Activated CD8-positive, alpha-beta memory T cell treated with anti-CD3 and anti-CD28 coated beads, Interleukin-2, amount 10 ng/mL, durations not matched to agents 7 days and 5 days (primary cell): Measurements from ENCODE around the gene MACROD2. TPM values are rescaled to one million over a fixed set of nuclear protein-coding genes. Genes with fewer than 3 reads are reported as not detected.

Source experiments
- ATAC-seq: fragments of 150-1000 bp; cut with Tn5 transposase; one replicate; pipeline ENCODE4 v1.10.0; 2021; ENCODE audit warnings: moderate library complexity
- CTCF ChIA-PET: fragments of 350-600 bp; sonication (Branson Sonifier 250); formaldehyde crosslinking; loops from one replicate; lab custom pipeline; 2021; ENCODE audit warnings: antibody characterized with exemption; lab: Charles Lee
- DNase-seq: peaks from one replicate; pipeline ENCODE4 v3.0.0-alpha.2; 2020
- H3K27ac Mint-ChIP-seq: one replicate; pipeline ENCODE4 v1.8.0; 2021; ENCODE audit warnings: mild to moderate bottlenecking, mixed read lengths
- H3K27me3 Mint-ChIP-seq: one replicate; pipeline ENCODE4 v1.8.0; 2021; ENCODE audit warnings: mixed read lengths
- H3K36me3 Mint-ChIP-seq: one replicate; pipeline ENCODE4 v1.8.0; 2021; ENCODE audit warnings: mild to moderate bottlenecking, mixed read lengths
- H3K4me1 Mint-ChIP-seq: one replicate; pipeline ENCODE4 v1.8.0; 2021; ENCODE audit warnings: mixed read lengths
- H3K4me3 Mint-ChIP-seq: one replicate; pipeline ENCODE4 v1.8.0; 2021; ENCODE audit warnings: mild to moderate bottlenecking, moderate library complexity, mixed read lengths
- H3K9me3 Mint-ChIP-seq: one replicate; pipeline ENCODE4 v1.8.0; 2022; ENCODE audit warnings: low read depth, mixed read lengths
- total RNA-seq, 2 experiments: library from RNA; stranded (reverse); gene quantifications; one replicate each; pipeline ENCODE4 v1.2.3, GENCODE V29; 2021

Gene MACROD2
- total RNA-seq, 2 experiments from 2014 or later, result not detected

DNA sequence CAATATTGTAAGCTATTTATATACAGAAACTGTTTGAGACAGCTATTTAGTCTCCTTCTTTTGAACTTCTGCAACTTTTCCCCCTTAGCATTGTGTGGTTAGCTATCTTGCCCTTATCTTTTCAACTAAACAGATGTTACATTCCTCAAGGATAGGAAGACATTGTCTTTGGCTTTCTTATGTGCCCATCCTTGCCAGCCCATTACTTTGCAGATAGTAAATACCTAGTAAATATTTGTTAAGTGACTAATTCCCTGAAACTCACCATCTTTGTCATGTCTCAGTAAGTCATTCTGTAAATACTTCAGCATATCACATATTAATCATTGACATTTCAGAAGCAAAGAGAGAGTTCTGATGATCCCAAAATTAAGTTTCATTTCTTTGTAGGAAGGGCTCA is 411.2 kb downstream of the MACROD2 start:
- Mint-ChIP-seq H3K36me3 (no peaks in the 10 kb centered on the region), H3K27ac (no peak overlapping the region), H3K27me3 (no peaks in the 10 kb centered on the region), H3K9me3 (peaks cover 9% of the 10 kb centered on the region), H3K4me1 (no peaks in the 10 kb centered on the region), H3K4me3 (no peak overlapping the region)
- DNase-seq (no peak), ATAC-seq (no peak)
- CTCF ChIA-PET, result no interaction called here

DNA sequence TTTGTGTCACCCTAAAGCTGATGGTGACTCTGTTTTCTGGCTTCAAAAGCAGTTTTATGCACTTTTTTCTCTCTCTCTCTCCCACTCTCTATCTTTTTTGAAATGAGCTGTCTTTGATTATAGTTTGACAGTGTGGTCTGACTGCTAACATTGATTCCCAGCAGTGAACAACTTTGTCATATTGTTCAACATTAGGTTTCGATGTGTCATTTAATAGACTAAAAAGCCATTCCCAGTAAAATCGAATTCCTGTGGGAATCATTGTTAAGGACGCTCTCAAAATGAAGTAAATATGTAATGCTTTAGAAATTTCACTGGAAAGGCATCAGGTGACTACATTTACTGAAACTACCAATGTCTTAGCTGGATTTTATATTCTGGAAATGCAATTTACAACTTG is 412.0 kb downstream of the MACROD2 start:
- ATAC-seq (no peak), DNase-seq (no peak)
- no peaks in the 10 kb centered on the region for H3K4me1 Mint-ChIP-seq
- no peak overlapping the region for H3K4me3 Mint-ChIP-seq
- CTCF ChIA-PET, result no interaction called here
- H3K36me3 Mint-ChIP-seq, result no peaks in the 10 kb centered on the region
- H3K9me3 Mint-ChIP-seq, result peaks cover 9% of the 10 kb centered on the region
- H3K27me3 Mint-ChIP-seq, result no peaks in the 10 kb centered on the region
- H3K27ac Mint-ChIP-seq, result no peak overlapping the region

DNA sequence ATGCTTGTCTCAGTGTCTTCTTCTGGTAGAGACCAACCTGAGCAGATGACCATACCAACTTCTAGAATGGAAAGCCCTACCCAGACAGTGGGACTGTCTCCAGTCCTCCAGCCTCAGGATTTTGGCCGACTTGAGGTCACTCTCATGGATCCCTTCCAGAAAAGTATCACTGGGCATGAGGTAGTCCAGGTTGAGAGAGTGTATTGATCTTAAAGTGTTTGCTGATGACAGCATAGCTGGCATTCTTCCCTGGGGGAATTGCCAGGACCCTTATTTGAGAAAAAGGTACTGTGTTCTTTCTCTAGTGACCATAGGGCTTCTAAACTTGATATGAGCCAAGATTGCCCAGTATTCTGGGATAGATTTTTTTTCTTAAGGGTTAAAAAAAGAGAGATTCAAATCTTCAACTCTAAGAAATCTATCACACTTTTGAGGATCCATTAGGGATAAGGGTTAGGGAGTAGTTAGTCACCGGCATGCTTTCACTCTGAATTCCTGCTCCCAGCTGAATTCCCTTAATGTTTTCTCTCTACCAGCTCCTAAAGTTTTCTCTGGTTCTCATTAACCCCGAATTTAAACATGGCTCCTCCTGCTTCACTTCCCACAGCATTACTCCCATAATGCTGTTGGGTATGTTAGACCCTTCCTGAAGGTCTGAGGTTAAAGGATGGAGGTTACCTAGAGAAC is 415.7 kb downstream of the MACROD2 start:
- H3K4me1 Mint-ChIP-seq, result no peaks in the 10 kb centered on the region
- H3K9me3 Mint-ChIP-seq, result peaks cover 13% of the 10 kb centered on the region
- H3K36me3 Mint-ChIP-seq, result no peaks in the 10 kb centered on the region
- CTCF ChIA-PET, result no interaction called here
- no peak for ATAC-seq
- no peak overlapping the region for H3K27ac Mint-ChIP-seq
- no peak overlapping the region for H3K4me3 Mint-ChIP-seq
- no peaks in the 10 kb centered on the region for H3K27me3 Mint-ChIP-seq
- DNase-seq, result no peak

DNA sequence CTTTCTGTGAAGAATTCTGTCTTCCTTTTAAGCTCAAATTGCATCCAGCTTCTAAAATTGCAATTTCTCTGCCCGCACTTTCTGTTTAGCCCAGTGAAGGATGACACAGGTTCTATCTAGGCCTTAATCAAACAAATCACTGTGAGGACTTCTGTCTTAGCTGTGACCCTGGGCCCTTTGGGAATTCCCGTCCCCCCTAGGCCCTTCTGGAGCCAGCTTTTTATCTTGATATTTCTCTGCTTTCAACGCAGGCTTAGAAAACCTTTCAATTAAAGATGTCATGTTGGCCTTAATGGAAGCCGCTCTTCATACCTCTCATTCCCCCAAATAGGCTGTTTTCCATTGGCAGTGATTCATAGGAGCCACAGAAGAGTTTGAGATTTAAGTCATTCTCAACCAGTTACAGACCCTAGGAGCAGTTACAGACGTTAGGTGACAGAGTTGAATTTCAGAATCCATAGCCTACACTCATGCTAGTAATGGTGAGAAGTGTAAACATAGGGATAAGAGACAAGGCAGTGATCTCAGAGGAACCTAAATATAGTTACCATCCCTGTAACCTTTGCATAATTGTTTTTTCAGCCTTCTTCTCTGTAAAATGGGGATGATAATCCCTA is 416.9 kb downstream of the MACROD2 start:
- peaks cover 13% of the 10 kb centered on the region for H3K9me3 Mint-ChIP-seq

DNA sequence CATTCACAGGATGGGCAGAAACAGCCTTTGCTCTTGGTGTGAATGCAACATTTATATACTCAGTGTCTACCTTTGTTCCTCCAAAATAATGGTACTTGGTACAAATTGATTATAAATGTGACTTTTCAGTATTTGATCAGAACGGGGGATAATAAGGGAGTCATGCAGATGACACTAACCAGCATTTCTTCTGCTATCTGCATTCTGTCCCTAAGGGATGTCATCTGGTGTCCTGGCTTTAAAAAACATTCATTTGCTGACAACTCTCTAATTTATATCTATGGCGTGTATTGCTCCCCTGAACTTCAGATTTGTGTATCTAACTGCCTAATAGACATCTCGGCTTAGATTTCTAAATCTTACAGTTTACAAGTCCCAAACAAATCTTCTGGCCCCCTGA is 418.5 kb downstream of the MACROD2 start:
- Mint-ChIP-seq H3K4me1 (no peaks in the 10 kb centered on the region), H3K4me3 (no peak overlapping the region), H3K27me3 (no peaks in the 10 kb centered on the region), H3K27ac (no peak overlapping the region), H3K36me3 (no peaks in the 10 kb centered on the region), H3K9me3 (peaks cover 10% of the 10 kb centered on the region)
- DNase-seq (no peak), ATAC-seq (no peak)
- CTCF ChIA-PET, result no interaction called here

More for the DNA sequence above, 416.9 kb downstream of the MACROD2 start:
- no peaks in the 10 kb centered on the region for H3K27me3 Mint-ChIP-seq
- no peak overlapping the region for H3K27ac Mint-ChIP-seq
- H3K4me3 Mint-ChIP-seq, result no peak overlapping the region
- no peaks in the 10 kb centered on the region for H3K36me3 Mint-ChIP-seq
- CTCF ChIA-PET, result no interaction called here
- no peaks in the 10 kb centered on the region for H3K4me1 Mint-ChIP-seq
- no peak for DNase-seq
- no peak for ATAC-seq

DNA sequence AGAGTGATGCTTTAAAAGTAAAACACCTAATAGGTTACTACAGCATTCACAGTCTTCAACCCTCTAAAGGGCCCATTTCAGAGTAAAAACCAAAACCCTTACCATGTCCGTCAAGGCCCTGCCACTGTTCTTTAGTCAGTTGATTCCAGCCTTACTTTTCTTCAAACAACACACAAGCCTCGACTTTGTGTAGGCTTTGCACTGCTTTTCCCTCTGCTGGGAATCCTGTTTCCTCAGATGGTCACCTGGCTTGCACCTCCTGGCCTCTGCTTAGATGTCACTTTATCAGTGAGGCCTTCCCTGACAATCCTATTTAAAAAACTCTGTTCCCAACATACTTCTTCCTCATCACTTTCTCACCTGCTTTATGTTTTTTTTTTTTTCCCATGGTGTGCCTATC is 419.2 kb downstream of the MACROD2 start:
- Mint-ChIP-seq H3K27ac (no peak overlapping the region), H3K4me1 (no peaks in the 10 kb centered on the region), H3K36me3 (no peaks in the 10 kb centered on the region), H3K27me3 (no peaks in the 10 kb centered on the region), H3K9me3 (peaks cover 6% of the 10 kb centered on the region), H3K4me3 (no peak overlapping the region)
- DNase-seq (no peak), ATAC-seq (no peak)
- CTCF ChIA-PET, result no interaction called here

DNA sequence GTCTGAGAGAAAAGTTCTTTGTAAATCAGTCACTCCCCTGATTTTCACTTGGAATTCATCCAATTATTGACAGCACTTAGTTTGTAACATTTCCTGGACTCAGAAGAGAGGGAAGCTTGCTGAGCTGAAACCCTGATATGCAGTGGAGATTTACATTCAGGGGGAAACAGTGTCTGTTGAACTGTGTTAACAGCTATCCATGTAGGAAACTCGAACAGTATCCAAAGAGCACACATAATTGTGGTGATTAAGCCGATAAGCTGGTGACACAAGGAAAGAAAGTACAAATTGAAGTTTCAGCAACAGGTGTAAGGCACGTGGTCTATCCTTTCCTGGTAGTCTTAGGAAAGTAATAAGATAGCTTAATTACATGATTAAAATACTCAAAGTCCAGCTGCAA is 420.2 kb downstream of the MACROD2 start:
- H3K9me3 Mint-ChIP-seq, result peaks cover 6% of the 10 kb centered on the region
- H3K4me3 Mint-ChIP-seq, result no peak overlapping the region
- no peaks in the 10 kb centered on the region for H3K4me1 Mint-ChIP-seq
- H3K36me3 Mint-ChIP-seq, result no peaks in the 10 kb centered on the region
- ATAC-seq (no peak), DNase-seq (no peak)
- H3K27me3 Mint-ChIP-seq, result no peaks in the 10 kb centered on the region
- no peak overlapping the region for H3K27ac Mint-ChIP-seq
- CTCF ChIA-PET, result interaction anchor here (0.6 kb wide), 1 partner anchor 796 kb away, joined by 3 read pairs; no protein-coding TSS in a partner anchor

DNA sequence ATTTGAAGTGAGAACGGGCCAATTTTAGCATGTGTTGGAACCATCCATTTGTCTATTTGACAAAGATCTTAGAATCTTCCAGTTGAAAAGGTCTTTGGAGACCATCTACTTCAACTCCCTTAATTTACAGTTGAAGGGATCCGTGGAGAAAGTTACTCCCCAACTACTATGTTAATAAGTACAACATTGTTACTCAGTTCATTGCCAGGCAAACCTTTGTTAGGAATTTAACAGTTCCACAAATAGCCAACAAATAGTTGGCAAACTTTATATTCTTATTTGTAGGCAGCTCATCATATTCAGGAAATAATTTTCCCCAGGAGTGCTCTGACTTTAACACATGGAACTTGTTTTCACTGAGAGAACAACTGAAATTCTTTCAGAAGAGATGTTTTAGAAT is 423.1 kb downstream of the MACROD2 start:
- ATAC-seq (no peak), DNase-seq (no peak)
- Mint-ChIP-seq H3K9me3 (peaks cover 6% of the 10 kb centered on the region), H3K4me3 (no peak overlapping the region), H3K36me3 (no peaks in the 10 kb centered on the region), H3K27ac (no peak overlapping the region), H3K4me1 (no peaks in the 10 kb centered on the region), H3K27me3 (no peaks in the 10 kb centered on the region)
- CTCF ChIA-PET, result no interaction called here

DNA sequence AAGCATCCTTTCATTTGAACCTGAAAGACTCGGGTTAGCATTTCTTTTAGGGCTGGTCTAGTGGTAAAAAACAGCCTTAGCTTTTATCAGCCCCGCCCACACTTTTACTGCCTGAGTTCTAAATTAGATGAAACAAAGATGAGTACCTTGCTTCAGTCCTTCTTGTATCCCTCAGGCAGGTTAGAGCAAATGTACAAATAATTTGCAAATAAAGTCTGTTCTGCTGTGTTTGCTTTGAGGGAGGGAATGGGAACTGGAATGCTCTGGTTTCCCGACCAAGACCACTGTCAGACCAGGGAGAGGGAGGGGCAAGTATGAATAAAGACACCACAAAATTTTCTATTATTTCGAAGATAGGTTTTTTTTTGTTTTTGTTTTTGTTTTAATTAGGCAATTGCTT is 427.6 kb downstream of the MACROD2 start:
- H3K9me3 Mint-ChIP-seq, result peaks cover 5% of the 10 kb centered on the region
- H3K4me1 Mint-ChIP-seq, result no peaks in the 10 kb centered on the region
- H3K27ac Mint-ChIP-seq, result no peak overlapping the region
- H3K36me3 Mint-ChIP-seq, result no peaks in the 10 kb centered on the region
- DNase-seq (no peak), ATAC-seq (no peak)
- CTCF ChIA-PET, result no interaction called here
- H3K27me3 Mint-ChIP-seq, result no peaks in the 10 kb centered on the region
- H3K4me3 Mint-ChIP-seq, result no peak overlapping the region

DNA sequence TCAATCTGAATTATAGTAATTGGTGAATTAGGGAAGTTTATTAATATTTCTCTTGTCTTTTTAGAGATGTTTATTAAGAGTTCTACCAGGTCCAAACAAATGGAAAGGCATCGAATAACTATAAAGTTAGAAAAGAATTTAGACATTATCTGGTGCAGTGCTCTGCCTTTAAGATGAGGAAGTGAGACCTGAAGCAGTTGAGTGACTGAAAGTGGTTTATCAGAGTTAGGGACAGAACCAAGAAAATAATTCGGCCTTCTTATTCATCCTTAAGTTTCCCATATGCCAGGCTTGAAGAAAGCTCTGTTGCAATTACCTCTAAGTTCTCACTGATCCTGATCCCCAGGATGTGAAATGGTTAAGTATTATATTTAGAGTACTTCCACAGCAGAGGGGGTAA is 436.3 kb downstream of the MACROD2 start:
- peaks cover 15% of the 10 kb centered on the region for H3K9me3 Mint-ChIP-seq
- DNase-seq (no peak), ATAC-seq (no peak)
- no peak overlapping the region for H3K4me3 Mint-ChIP-seq
- no peaks in the 10 kb centered on the region for H3K4me1 Mint-ChIP-seq
- no peaks in the 10 kb centered on the region for H3K27me3 Mint-ChIP-seq
- CTCF ChIA-PET, result no interaction called here
- no peaks in the 10 kb centered on the region for H3K36me3 Mint-ChIP-seq
- H3K27ac Mint-ChIP-seq, result no peak overlapping the region

DNA sequence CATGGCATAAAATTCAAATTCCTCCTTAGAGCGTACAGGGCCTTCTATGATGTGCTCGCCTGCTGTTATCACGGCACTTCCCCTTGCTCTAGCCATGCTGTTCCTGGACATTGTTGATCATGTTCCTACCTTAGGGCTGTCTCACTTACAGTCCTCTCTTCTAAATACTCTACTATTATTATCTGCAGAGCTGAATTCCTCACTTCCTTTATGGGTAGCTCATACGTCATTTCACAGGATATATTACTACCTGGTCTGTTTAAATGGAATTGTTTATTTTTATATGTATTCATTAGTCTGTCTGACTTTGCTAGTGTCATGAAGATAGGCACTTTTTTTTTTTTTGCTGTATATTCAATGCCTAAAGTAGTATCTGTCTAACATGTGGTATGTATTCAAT is 436.8 kb downstream of the MACROD2 start:
- CTCF ChIA-PET, result no interaction called here
- DNase-seq, result no peak
- Mint-ChIP-seq H3K27ac (no peak overlapping the region), H3K9me3 (peaks cover 15% of the 10 kb centered on the region), H3K4me3 (no peak overlapping the region), H3K4me1 (no peaks in the 10 kb centered on the region), H3K27me3 (no peaks in the 10 kb centered on the region), H3K36me3 (no peaks in the 10 kb centered on the region)
- no peak for ATAC-seq

DNA sequence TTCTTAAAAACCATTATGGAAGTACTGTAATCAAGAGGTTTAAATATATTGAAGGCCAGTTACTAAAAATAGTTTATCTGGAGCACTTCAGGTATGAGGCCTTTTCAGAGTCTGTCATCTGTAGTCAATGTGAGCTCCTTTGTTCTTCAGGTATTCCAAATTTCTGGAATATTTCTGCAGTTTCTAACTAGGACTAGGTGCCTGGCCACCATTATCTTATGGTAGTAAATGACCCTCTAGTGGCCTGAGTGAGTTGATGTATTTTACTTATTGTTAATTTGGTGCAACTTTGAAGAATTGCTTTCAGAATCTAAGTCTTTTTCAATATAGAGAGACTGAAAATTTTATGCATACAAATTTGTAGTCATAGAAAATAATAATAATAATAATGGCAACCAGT is 437.3 kb downstream of the MACROD2 start:
- ATAC-seq, result no peak
- DNase-seq, result no peak
- Mint-ChIP-seq H3K4me1 (no peaks in the 10 kb centered on the region), H3K36me3 (no peaks in the 10 kb centered on the region), H3K27ac (no peak overlapping the region), H3K4me3 (no peak overlapping the region), H3K27me3 (no peaks in the 10 kb centered on the region), H3K9me3 (peaks cover 13% of the 10 kb centered on the region)
- CTCF ChIA-PET, result no interaction called here

DNA sequence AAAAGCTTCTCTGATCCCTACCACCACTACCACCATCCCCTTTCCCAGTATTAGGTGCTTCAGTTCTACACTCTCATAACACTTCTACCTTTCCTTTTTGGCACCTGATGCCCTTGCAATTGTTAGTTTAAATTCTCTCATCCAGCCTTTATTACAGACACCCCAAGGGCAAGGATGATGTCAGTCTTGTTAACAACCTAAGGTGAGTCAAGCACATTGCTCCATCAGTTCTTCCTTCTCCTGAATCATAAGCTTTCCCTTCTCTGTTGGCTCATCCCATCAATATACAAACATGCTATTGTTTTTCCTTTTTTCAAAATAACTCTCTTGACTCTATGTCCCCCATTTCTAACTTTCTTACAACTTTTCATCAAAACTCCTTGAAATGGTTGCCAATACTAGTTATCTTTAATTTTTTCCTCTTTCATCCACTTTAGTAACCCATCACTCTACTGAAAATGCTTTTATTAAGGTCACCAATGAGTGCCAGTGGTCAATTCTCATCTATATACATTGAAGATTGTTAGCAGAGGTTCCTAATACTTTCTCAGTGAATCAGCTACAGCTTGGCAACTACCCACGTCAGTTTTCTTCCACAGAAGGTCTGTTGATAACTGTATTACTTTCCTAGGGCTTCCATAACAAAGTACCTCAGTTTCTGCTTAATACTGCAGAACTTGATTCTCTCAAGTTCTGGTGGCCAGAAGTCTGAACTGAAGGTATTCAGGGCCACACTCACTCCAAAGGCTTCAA is 439.2 kb downstream of the MACROD2 start:
- no peaks in the 10 kb centered on the region for H3K4me1 Mint-ChIP-seq
- ATAC-seq (no peak), DNase-seq (no peak)
- CTCF ChIA-PET, result no interaction called here
- H3K36me3 Mint-ChIP-seq, result no peaks in the 10 kb centered on the region
- no peaks in the 10 kb centered on the region for H3K27me3 Mint-ChIP-seq
- H3K9me3 Mint-ChIP-seq, result peaks cover 14% of the 10 kb centered on the region
- H3K27ac Mint-ChIP-seq, result no peak overlapping the region
- H3K4me3 Mint-ChIP-seq, result no peak overlapping the region

DNA sequence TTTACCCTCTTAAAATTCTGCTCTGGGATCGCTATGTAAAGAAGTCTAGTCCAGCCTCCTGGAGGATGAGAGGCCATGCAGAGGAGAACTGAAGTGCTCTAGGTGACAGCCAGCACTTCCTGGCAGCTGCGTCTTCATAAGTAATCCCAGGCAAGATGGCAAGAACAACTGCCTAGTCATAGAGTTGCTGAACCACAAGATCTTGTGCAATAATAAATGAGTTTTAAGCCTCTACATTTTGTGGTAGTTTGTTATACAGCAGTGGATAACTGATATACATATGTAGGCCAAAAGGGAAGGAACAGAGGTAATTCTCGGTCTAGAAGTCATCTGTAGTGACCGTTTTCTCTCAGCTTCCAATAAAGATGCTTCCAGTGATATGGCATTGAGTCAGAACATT is 445.9 kb downstream of the MACROD2 start:
- no peaks in the 10 kb centered on the region for H3K36me3 Mint-ChIP-seq
- ATAC-seq (no peak), DNase-seq (no peak)
- H3K27me3 Mint-ChIP-seq, result no peaks in the 10 kb centered on the region
- no peak overlapping the region for H3K27ac Mint-ChIP-seq
- CTCF ChIA-PET, result no interaction called here
- no peak overlapping the region for H3K4me3 Mint-ChIP-seq
- no peaks in the 10 kb centered on the region for H3K4me1 Mint-ChIP-seq
- H3K9me3 Mint-ChIP-seq, result peaks cover 17% of the 10 kb centered on the region
